PC-9 (cell line): ENCODE results near the gene TNIK. TPM values are rescaled to one million over a fixed set of nuclear protein-coding genes. Genes with fewer than 3 reads are reported as not detected.

Experiments
- BruUV-seq: library from RNA; stranded (reverse); fragments of 400-500 nt; replicated peaks from 2 replicates; lab custom pipeline; 2021; lab: Mats Ljungman, UMichigan
- CTCF ChIA-PET: fragments of 300-600 bp; sonication (Branson Sonifier 250); formaldehyde crosslinking; loops from one replicate; lab custom pipeline; 2022; ENCODE audit warnings: antibody characterized with exemption; lab: Charles Lee
- POLR2A ChIA-PET: fragments of 300-600 bp; sonication (Branson Sonifier 250); formaldehyde crosslinking; loops from one replicate; lab custom pipeline; 2022; ENCODE audit warnings: antibody characterized with exemption; ENCODE audit not compliant: unreplicated experiment; lab: Charles Lee
- DNase-seq, 2 experiments: peaks; one replicate each; pipeline versions ENCODE4 v3.0.0 to v3.0.0-alpha.2; 2015 to 2022; ENCODE audit warnings: mixed read lengths in 1 of 2
- H2AFZ ChIP-seq: fragments of 200-600 bp; sonication (generic); 2 replicates; pipeline ENCODE4 v1.8.1; 2017; ENCODE audit warnings: antibody characterized with exemption
- H3F3A ChIP-seq: fragments of 200-600 bp; sonication (generic); 2 replicates; pipeline ENCODE4 v1.8.1; 2017; ENCODE audit warnings: antibody characterized with exemption, mild to moderate bottlenecking, low read depth; ENCODE audit not compliant: insufficient read depth
- H3K27ac ChIP-seq: fragments of 200-600 bp; sonication (generic); 2 replicates; pipeline ENCODE4 v1.6.1; 2016; ENCODE audit warnings: mixed run types
- H3K27me3 ChIP-seq: fragments of 200-600 bp; sonication (generic); 2 replicates; pipeline ENCODE4 v1.6.1; 2016; ENCODE audit warnings: low read depth, mixed run types; ENCODE audit not compliant: insufficient read depth
- H3K36me3 ChIP-seq: fragments of 200-600 bp; sonication (generic); 2 replicates; pipeline ENCODE4 v1.6.1; 2016; ENCODE audit warnings: low read depth, mixed run types
- H3K4me1 ChIP-seq: fragments of 200-600 bp; sonication (generic); replicated peaks from 2 replicates; pipeline ENCODE4 v1.6.1; 2016; ENCODE audit warnings: mixed run types; ENCODE audit not compliant: insufficient read depth
- H3K4me2 ChIP-seq: fragments of 200-600 bp; sonication (generic); 2 replicates; pipeline ENCODE4 v1.6.1; 2017; ENCODE audit warnings: mixed run types
- H3K4me3 ChIP-seq: fragments of 200-600 bp; sonication (generic); 2 replicates; pipeline ENCODE4 v1.6.1; 2016; ENCODE audit warnings: mixed run types
- H3K79me2 ChIP-seq: fragments of 200-600 bp; sonication (generic); 2 replicates; pipeline ENCODE4 v1.6.1; 2017; ENCODE audit warnings: low read depth, mixed run types
- H3K9me2 ChIP-seq: fragments of 200-600 bp; sonication (generic); 2 replicates; pipeline ENCODE4 v1.8.1; 2017; ENCODE audit warnings: mild to moderate bottlenecking; ENCODE audit not compliant: insufficient read depth
- H3K9me3 ChIP-seq: fragments of 200-600 bp; sonication (generic); 2 replicates; pipeline ENCODE4 v1.8.1; 2016; ENCODE audit warnings: low read depth; ENCODE audit not compliant: insufficient read depth
- H4K20me1 ChIP-seq: fragments of 200-600 bp; sonication (generic); 2 replicates; pipeline ENCODE4 v1.8.1; 2017; ENCODE audit not compliant: insufficient read depth
- CTCF ChIP-seq: fragments of 200-600 bp; sonication (generic); conservative IDR thresholded peaks from 2 replicates; pipeline ENCODE4 v1.6.1; 2017; ENCODE audit warnings: mixed run types, antibody characterized with exemption, mild to moderate bottlenecking, moderate library complexity
- EZH2 ChIP-seq: fragments of 200-600 bp; sonication (generic); IDR thresholded peaks from 2 replicates; pipeline ENCODE4 v1.8.0; 2017; ENCODE audit warnings: antibody characterized with exemption, low read depth
- intact Hi-C: fragments of 100-400 bp; cut with micrococcal nuclease; formaldehyde crosslinking; loops from one replicate; pipeline ENCODE4 v1.10.0; 2022; ENCODE audit not compliant: unreplicated experiment
- total RNA-seq: library from RNA; stranded (reverse); gene quantifications from 2 replicates; pipeline ENCODE4 v1.2.3, GENCODE V29; 2021

TNIK gene
- total RNA-seq, 1 experiment from 2014 or later = 30.7 TPM

GRCh38 chr3:171407759-171408158 lies 52.4 kb downstream of the TNIK start:
- no peaks in the 10 kb centered on the region for H4K20me1 ChIP-seq
- no peaks in the 10 kb centered on the region for H3K9me2 ChIP-seq
- peaks cover 10% of the 10 kb centered on the region; the same call in 1 of the 2 replicates for H3K4me1 ChIP-seq
- H3F3A ChIP-seq = peaks cover 9% of the 10 kb centered on the region; the same call in 1 of the 2 replicates
- no TSS peak for BruUV-seq
- intact Hi-C loops = no loop called here
- H2AFZ ChIP-seq = no peak overlapping the region; the same call in 1 of the 2 replicates
- H3K27me3 ChIP-seq = no peaks in the 10 kb centered on the region
- no peaks in the 10 kb centered on the region for H3K36me3 ChIP-seq
- no peak overlapping the region for H3K4me2 ChIP-seq
- TF ChIP-seq EZH2 = no peak
- no peak for TF ChIP-seq CTCF
- peaks cover 31% of the 10 kb centered on the region for H3K79me2 ChIP-seq
- no peaks in the 10 kb centered on the region; the same call in 1 of the 2 replicates for H3K9me3 ChIP-seq
- POLR2A ChIA-PET = interaction anchor here (0.7 kb wide), 1 partner anchor 504 kb away, joined by 9 read pairs; no protein-coding TSS in a partner anchor
- no peak overlapping the region for H3K4me3 ChIP-seq
- CTCF ChIA-PET = no interaction called here
- DNase-seq = peak in 1 of 2 experiments; percentile 44
- H3K27ac ChIP-seq = peak overlapping the region; percentile 16; the same call in 1 of the 2 replicates

- H3K4me2 ChIP-seq = no peak overlapping the region
- no peaks in the 10 kb centered on the region for H4K20me1 ChIP-seq
- POLR2A ChIA-PET = interaction anchor here (0.6 kb wide), 2 partner anchors 58 to 1921 kb away, joined by 3 to 5 read pairs; no protein-coding TSS in a partner anchor
- CTCF ChIA-PET = no interaction called here
- H3K27me3 ChIP-seq = no peaks in the 10 kb centered on the region
- DNase-seq = peak in 1 of 2 experiments; percentile 50
- no peak overlapping the region for H2AFZ ChIP-seq
- no peak overlapping the region for H3K4me3 ChIP-seq
- H3K27ac ChIP-seq = no peak overlapping the region
- no peaks in the 10 kb centered on the region for H3K9me2 ChIP-seq
- peaks cover 9% of the 10 kb centered on the region; the same call in 1 of the 2 replicates for H3F3A ChIP-seq
- intact Hi-C loops = no loop called here
- BruUV-seq = no TSS peak
- TF ChIP-seq EZH2 = no peak
- no peak for TF ChIP-seq CTCF
- H3K79me2 ChIP-seq = peaks cover 34% of the 10 kb centered on the region
- peaks cover 10% of the 10 kb centered on the region; the same call in 1 of the 2 replicates for H3K4me1 ChIP-seq
- no peaks in the 10 kb centered on the region; the same call in 1 of the 2 replicates for H3K9me3 ChIP-seq
- H3K36me3 ChIP-seq = no peaks in the 10 kb centered on the region
Observed at GRCh38 chr3:171404376-171404967, 55.7 kb downstream of the TNIK start.

GRCh38 chr3:171402281-171402680 lies 57.9 kb downstream of the TNIK start:
- intact Hi-C loops = no loop called here
- H3K4me3 ChIP-seq = no peak overlapping the region
- BruUV-seq = no TSS peak

More at GRCh38 chr3:171402281-171402680, 57.9 kb downstream of the TNIK start:
- POLR2A ChIA-PET = interaction anchor here (0.6 kb wide), 2 partner anchors 43 to 232 kb away, joined by 5 to 11 read pairs; no protein-coding TSS in a partner anchor
- Histone ChIP-seq H3K9me3 (no peaks in the 10 kb centered on the region; the same call in 1 of the 2 replicates), H3K4me2 (no peak overlapping the region), H3K27ac (no peak overlapping the region), H2AFZ (no peak overlapping the region), H3K27me3 (no peaks in the 10 kb centered on the region), H3K79me2 (peaks cover 39% of the 10 kb centered on the region), H3K36me3 (no peaks in the 10 kb centered on the region), H3K9me2 (no peaks in the 10 kb centered on the region), H3F3A (no peaks in the 10 kb centered on the region), H4K20me1 (no peaks in the 10 kb centered on the region), H3K4me1 (no peaks in the 10 kb centered on the region)
- no peak for TF ChIP-seq EZH2
- no peak for TF ChIP-seq CTCF
- no peak for DNase-seq
- CTCF ChIA-PET = interaction anchor here (0.5 kb wide), 1 partner anchor 1060 kb away, joined by 4 read pairs; no protein-coding TSS in a partner anchor
